ENCODE data around the gene MEX3A.
"Not testable (repeated sequence)": the region's sequence is repeated elsewhere in the genome, so short reads cannot be mapped to it uniquely, and the experiment has no call there.

The MEX3A gene

DNA sequence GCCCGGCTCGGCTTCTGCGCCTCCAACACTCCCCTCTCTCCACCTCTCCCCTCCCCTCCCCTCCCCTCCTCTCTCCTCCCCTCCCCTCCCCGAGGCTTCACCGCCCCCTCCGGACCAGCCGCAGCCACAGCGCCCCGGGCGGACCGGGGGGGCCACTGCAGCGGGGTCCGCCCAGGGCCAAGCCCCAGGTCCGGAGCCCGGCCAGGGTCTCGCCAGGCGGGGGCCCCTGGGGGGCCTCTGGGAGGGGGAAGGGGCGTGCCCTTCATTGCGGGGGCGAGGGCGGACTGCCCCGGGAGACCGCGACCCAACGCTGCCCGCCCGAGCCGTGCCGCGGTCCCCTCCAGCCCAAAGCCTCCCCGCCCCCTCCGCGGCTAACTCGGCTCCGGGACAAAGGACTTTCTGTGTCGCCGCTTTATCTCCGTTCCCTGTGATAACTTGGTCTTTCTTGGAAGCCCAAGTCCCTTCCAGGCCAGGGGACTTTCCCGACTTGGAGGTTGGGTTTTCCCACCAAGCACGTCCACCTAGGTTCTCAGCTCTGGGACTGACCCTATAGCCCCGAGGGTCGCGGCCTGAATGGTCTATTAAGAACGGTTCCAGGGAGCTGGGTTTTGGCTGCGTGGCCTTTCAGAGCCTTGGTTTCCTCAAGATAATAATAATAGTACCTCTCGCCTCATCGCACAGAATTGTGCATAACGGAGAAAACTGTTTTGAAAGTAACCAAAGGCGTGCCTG is 28.3 kb downstream of the MEX3A start, which contains the start of gene UBQLN4:
Gene UBQLN4 (minus strand): TSS at position 31 of the 732 bp plus-strand sequence. CDS start 97 bp downstream, outside the sequence.
- peak; percentile 91 for DNase-seq

DNA sequence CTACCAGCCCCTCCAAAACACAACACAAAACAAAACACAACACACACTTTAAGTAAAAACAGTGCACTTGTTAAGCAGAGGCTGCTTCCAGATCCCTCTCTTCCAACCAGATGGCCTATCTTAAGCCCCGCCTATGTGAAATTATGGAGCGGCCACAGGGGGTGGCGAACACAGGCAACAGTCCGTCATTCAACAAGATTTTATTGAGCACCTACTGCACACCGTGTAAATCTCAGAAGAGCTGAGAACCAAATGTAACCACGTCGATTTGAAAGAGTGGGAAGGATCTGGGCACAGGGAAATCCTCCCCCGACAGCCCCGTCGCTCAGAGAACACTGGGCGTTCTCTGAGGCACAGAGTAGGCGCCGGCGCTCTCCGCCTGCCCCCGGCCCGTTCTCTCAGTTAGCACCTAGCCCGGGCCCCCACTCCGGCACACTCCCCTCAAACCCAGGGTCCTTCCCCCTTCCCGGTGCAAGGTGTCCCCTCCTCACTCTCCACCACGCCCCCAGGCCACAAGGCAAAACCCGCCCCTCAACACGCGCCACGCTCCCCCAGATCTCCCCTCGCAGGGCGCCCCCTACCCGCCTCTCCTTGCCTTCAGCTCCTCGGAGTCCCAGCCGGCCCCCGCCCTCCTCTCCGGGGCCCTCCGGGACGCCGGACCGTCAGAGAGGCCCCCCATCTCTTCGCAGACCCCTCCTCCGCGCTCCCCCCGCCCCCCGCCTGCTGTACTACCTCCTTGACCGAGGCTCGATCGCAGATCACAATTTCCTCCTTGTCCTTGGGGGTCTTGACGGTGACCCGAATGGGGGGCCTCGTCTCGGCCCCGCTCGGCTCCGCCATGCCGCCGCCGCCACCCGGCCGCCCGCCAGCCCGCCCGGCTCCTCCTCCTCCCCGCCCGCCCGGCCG is 29.1 kb downstream of the MEX3A start:
- DNase-seq, result peak; percentile 85

DNA sequence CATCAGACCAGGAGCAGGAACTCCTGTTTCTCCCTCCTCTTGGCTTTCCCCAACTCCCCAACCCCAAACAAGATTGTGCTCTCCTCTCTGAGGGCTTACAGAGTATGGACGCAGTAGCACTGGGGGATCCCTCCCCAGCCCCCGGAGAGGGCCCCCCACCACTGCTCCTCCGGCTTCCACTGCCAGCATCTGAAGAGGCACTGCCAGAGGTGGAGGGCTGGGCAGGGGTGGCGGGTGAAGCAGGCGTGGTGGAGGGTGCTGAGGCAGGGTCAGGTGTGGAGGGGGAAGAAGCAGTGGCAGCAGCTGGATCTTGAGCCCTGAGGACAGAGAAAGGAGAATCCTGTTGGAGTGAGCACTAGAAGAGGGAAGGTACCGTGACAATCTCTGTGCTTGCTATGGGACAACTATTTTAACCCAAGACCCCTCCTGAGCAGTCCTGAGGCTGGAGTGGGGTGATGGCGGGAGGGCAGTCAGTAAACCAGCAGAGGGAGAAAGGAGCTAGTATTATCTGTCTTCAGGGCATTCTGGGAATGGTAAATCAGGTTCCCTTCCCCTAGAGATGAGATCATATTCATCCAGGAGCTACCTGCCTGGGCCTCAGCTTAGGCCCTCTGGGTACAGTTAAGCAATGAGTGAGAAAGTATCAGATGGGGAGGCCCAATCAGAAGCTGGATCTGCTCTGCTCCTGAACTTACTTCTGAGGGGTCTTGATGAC is 31.1 kb downstream of the MEX3A start:
- DNase-seq, result no peak

DNA sequence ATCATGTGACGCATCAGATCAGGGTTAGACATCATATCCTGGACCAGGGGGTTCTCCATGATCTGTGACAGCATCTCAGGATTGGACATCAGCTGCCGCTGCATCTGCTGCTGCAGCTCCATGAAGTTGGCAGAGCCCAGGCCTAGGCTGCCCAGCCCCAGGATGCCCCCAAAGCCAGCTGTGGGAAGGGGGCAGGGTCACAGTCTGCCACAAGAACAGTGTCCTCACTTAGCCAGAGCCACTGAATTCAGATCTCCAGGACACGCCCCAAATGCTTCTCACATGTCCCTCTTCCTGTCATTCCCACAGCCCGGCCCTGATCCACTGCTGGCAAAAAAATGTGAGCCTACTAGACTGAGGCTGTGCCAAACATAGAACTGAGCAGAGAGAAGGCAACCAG is 31.9 kb downstream of the MEX3A start:
- DNase-seq, result no peak

DNA sequence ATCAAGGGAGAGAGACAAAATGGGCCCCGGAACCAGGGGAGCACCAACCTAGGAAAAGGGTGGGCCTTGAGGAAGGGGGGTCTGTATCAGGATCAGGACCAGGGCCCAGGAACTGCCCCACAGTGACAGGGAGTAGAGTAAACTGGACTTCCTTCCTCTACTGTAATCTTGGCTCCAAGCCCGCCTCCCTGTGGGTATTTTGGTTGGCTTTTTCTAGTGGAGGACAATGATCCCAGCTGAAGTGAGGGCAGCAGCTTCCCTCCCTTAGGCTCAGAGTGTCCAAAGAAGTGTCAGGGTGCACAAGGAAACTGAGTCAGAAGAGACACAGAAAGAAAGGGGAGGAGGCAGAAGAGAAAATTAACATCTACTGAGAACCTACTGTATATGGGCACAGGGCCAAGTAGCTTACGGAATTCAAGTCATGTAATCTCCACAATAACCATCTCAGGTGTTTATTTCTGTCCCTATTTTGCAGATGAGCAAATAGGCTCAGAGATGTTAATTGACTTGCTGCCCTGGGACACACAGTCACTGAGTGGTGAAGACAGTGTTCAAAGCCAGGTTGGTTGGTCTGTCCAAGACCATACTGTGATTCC is 33.5 kb downstream of the MEX3A start:
- DNase-seq, result no peak

DNA sequence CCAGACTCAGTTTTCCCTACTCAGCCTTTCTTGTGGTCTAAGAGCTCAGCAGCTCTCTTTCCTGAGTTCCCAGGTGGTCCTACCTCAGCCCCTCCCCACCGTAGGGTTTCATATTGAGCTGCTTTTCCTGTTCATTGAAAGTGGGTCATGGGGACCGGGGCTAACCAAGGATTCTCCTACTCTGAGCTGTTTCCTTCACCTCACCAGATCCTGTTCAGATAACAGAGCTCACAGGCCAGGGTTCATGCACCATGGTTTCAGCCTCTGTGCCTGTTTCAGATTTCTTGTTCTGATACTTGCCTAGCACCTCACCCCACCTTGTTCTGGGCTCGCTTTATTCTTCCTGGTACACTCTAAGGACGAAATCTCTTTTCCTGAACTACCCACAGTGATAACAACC is 37.2 kb downstream of the MEX3A start:
- no peak for DNase-seq

DNA sequence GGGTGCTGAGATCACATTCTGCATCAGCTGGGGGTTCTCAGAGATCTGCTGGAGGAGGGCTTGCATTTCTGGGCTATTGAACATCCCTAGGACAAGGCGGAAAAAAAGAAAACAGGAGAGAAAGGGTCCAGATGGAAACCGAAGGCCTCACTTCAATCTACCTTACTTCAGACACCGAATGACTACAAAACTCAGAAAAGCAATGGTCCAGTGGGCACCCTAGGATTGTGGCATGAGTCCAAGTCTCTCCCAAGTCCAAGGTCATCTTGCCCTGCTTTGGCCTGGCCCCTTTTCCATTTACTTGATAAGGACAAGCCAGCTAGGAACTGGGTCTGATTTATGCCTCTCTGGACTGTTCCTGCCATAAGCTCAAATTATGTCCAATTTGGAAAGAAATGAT is 39.4 kb downstream of the MEX3A start:
- DNase-seq, result no peak

DNA sequence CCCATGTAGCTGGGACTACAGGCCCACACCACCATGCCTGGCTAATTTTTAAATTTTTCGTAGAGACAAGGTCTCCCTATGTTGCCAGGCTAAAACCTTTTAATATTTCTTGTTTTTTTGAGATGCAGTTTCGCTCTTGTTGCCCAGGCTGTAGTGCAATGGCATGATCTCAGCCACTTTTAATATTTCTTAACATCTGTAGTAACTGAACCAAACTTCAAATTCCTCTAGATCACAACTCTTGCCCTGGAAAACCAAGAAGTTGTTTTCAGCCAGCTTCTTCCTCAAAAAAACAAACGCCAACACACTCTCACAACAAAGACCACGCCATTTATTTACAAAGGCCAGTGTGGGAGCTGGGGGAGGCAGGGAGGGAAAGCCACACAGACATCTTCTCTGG is 47.3 kb downstream of the MEX3A start:
- DNase-seq, result not testable (repeated sequence)

DNA sequence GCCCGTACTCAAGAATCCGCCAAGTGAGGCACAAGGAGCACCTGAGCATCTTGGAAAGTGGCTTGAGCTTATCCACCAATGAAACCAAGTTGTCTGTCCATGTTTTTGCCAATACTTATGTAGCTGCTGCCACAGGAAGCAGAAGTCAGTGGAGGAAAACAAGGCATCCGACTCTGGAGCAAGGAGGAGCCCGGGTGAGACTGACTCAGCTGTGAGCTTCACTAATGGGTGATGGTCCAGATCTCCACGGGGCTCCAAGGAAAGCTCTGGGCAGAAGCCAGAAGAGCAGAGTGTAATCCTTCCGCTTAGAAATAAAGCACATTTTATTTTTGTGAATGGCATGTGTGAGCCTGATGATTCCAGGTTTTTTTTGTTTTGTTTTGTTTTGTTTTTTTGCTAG is 49.3 kb downstream of the MEX3A start:
- no peak for DNase-seq

DNA sequence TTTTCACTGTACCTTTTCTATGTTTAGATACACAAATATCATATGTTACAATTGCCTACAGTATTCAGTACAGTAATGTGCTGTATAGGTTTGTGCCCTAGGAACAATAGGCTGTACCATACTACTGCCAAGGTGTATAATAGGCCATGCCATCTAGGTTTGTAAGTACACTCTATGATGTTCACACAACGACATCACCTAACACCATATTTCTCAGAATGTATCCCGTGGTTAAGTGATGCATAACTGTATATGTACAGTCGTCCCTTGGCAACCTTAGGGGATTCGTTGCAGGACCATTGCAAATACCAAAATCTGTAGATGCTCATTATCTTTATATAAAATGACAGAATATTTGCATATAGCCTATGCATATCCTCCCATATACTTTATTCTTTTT is 55.7 kb downstream of the MEX3A start:
- DNase-seq, result no peak

DNA sequence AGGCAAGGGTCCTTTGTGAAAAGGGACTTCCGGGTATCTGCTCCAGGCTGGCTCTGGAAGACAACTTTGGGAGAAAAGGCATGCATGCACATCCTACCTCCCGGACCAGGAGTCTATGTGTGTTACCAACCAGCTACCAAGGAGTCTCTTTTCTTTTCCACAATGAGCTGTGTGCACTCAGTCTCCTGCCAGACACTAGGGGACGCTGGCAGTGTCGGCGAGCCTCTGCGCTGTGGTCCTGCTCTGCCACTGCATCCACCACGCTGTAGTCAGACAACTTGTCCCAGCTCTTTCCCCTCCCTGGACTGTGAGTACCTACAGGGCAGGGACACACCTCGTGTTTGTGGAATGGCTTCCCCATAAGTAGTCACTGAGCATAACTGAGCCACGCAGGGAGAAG is 56.4 kb downstream of the MEX3A start:
- DNase-seq, result peak; percentile 62

DNA sequence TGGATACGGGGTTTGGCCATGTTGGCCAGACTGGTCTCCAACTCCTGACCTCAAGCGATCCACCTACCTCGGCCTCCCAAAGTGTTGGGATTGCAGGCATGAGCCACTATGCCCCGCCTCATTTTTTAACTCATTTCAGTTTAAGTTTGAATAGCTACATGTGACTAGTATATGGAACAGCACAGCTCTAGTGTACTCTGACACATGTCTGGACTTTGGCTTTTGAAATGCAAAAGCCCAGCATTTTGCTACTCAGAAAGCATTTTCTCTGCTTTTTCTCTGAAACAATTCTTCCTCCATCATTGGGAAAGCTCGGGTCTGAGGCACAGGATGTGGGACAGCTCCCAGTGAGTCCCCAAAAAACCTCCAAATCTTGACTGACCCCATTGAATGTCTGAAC is 57.5 kb downstream of the MEX3A start:
- DNase-seq, result no peak

Measured in activated CD8-positive, alpha-beta memory T cell treated with anti-CD3 and anti-CD28 coated beads for 24 hours (primary cell).